ENCODE measurements around the gene LONP1.
A peak's percentile ranks its signal among the peaks of the same experiment; 100 is the strongest.
"Not testable (repeated sequence)": the region's sequence is repeated elsewhere in the genome, so short reads cannot be mapped to it uniquely, and the experiment has no call there.

LONP1 gene

DNA sequence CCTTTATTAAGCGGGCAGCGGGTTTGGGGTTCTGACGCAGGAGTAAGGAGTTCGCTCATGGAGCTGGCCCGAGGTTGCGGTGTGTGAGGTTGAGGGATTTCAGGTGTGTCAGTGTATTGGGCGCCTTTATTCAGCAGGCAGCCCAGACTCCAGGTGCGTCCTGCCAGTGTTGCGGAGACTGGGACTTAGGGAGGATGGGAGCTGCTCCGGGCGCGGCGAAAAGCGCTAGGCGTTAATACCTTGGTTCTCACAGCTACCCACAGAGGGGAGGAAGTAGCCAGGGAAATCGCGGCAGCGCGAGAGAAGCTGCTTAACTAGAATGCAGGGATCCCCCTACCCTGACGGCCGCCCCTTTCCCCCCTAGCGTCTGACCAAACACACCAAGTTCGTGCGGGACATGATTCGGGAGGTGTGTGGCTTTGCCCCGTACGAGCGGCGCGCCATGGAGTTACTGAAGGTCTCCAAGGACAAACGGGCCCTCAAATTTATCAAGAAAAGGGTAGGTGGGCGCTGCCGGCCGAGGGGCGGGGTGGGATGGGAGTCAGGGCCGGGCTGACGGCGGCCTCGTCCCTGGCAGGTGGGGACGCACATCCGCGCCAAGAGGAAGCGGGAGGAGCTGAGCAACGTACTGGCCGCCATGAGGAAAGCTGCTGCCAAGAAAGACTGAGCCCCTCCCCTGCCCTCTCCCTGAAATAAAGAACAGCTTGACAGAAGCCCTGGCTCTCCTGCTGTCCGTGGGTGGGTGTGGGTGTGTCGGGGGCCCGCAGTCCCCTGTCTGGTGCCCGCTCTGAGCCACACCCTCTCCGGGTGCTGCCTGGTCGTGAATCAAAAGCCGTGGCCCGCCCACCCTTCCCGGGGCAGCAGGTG lies 28.8 kb downstream of the LONP1 start:
- DNase-seq (ENCODE audit: low read depth), result peak; percentile 59
- TF ChIP-seq POLR2A (IDR thresholded peaks at IDR 0.05; ENCODE audit: extremely low read depth, insufficient read length) (no peak), MYC (IDR thresholded peaks at IDR 0.05; ENCODE audit: low read depth, low read length) (no peak), CTCF (IDR thresholded peaks at IDR 0.05; ENCODE audit: low read depth, low read length) (no peak), MAX (IDR thresholded peaks at IDR 0.05; ENCODE audit: low read depth, low read length) (no peak; the same call in 1 of the 2 replicates)
- H3K4me3 ChIP-seq (ENCODE audit: low read depth, low read length), result peak overlapping the region; percentile 85

- peak within 1 kb of the TSS; percentile 85 for H3K4me3 ChIP-seq (ENCODE audit: low read depth, low read length)
- peak; percentile 97 for TF ChIP-seq POLR2A (IDR thresholded peaks at IDR 0.05; ENCODE audit: extremely low read depth, insufficient read length)
- peak; percentile 83 for TF ChIP-seq MAX (IDR thresholded peaks at IDR 0.05; ENCODE audit: low read depth, low read length)
- peak; percentile 92 for TF ChIP-seq MYC (IDR thresholded peaks at IDR 0.05; ENCODE audit: low read depth, low read length)
- TF ChIP-seq CTCF (IDR thresholded peaks at IDR 0.05; ENCODE audit: low read depth, low read length), result peak; percentile 67
- peak; percentile 92 for DNase-seq (ENCODE audit: low read depth)
These were observed 29.6 kb downstream of the LONP1 start, which contains the start of gene RPL36 for GRCh38 chr19:5690125-5690954. Gene RPL36 (plus strand): TSS chr19:5690295. CDS start chr19:5690508, 213 bp downstream.

DNA sequence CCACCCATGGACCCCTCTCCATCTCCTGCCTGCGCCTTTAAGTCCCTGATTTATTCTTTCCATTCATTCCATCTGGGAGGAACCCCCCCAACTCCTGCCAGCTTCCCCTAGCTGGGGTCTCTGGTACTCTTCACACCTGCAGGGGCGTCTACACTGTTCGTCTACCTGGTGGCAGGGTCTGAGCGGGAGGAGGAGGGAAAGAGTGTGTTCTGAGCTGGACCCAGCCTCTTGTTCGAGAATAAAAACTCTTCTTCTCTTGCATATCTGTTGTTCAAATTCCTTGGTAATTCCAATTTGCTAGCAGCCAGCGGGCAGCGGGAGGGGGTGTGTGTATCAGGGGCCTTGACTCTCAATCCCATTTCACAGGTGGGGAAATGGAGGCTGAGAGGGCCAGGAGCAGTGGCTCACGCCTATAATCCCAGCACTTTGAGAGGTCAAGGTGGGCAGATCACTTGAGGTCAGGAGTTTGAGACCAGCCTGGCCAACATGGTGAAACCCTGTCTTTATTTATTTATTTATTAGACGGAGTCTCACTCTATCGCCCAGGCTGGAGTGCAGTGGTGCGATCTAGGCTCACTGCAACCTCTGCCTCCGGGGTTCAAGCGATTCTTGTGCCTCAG lies 31.6 kb downstream of the LONP1 start:
- DNase-seq (ENCODE audit: low read depth), result not testable (repeated sequence)

GRCh38 chr19:5687360-5688198 lies 32.4 kb downstream of the LONP1 start:
- DNase-seq (ENCODE audit: low read depth), result no peak
- no peak overlapping the region for H3K4me3 ChIP-seq (ENCODE audit: low read depth, low read length)

More for the DNA sequence above, 31.6 kb downstream of the LONP1 start:
- H3K4me3 ChIP-seq (ENCODE audit: low read depth, low read length), result not testable (repeated sequence)

More at GRCh38 chr19:5687360-5688198, 32.4 kb downstream of the LONP1 start:
- TF ChIP-seq MYC (IDR thresholded peaks at IDR 0.05; ENCODE audit: low read depth, low read length), result no peak
- no peak for TF ChIP-seq CTCF (IDR thresholded peaks at IDR 0.05; ENCODE audit: low read depth, low read length)
- TF ChIP-seq POLR2A (IDR thresholded peaks at IDR 0.05; ENCODE audit: extremely low read depth, insufficient read length), result no peak
- no peak for TF ChIP-seq MAX (IDR thresholded peaks at IDR 0.05; ENCODE audit: low read depth, low read length)

Measured in NB4 (cell line).